GM19099 (cell line): ENCODE data around the gene NFIB.

ENCODE experiments used
- POLR2A ChIP-seq: IDR thresholded peaks from 3 replicates; pipeline ENCODE4 v1.6.1; 2011; ENCODE audit warnings: low read depth; ENCODE audit not compliant: insufficient read length; ENCODE audit errors: extremely low read depth

NFIB gene

DNA sequence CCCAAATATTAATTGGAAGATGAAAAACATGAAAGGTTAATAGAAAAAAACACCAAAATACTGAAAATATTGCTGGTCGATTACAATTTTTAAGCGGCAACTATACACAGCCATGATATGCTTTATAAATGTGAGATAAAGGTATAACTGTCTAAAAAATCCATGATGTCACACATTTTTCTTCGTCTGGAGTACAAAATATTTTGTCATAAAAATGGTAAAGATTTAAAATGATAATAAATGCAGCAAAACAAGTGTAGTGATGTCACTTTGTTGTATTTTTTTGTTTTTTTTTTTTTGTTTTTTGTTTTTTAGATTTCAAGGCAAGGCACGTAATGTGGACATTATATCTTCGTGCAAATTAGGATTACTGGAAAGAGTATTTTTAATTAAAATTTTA, 227.4 kb downstream of the NFIB start:
- no peak for TF ChIP-seq POLR2A

DNA sequence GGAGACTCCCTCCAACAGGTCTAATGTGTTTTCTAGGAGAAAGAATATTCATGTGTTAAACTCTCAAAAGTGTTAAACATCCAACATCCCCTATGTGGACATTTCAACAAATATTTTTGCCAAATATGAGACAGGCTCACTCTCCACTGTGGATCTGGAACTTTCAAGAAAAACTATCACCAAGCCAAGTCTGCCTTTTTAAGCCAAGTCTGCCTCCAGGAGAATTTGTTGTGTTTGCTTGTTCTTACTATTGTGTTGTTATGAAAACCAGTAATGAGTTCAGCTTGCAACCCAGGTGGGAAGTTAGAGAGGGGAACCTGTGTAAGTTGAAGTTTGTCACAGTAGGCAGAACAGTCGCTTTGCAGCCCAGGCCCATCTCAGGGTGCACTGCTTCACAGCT, 228.1 kb downstream of the NFIB start:
- no peak for TF ChIP-seq POLR2A

DNA sequence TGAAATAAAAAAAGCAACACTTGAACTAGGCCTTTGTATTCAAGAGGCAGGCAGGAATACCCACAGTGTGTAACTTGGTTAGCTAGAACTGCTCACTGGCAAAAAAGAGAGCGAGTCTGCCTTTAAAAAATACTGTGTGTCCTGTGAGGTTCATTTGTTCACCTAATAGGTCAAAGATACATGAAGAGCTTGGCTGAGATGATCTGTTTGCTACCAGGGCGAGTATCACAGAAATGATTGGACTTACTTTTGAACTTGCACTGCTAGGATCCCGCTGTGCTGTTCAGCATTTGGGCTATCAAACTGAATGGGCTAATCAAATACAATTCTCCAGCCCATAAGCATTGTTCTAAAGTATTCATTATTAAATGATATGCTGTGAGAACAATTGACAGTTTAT, 229.1 kb downstream of the NFIB start:
- TF ChIP-seq POLR2A: no peak

DNA sequence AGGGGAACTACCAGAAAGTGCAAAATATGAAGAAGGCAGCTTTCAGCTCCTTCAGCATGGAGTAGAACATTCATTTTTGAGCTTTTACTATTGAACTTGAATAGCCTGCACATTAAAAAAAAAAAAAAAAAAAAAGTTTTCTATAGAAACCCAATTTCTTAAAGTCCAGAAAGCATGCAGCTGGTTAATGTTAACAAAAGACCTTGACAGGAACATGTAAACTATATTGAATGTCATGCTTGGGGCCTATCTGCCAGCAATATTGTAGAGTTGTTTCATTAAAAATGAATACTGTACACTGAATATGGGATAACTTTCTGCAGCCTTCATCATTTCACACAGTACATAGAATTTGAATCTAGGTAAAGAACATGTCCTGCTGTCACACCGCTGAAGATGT, 230.6 kb downstream of the NFIB start:
- no peak for TF ChIP-seq POLR2A

DNA sequence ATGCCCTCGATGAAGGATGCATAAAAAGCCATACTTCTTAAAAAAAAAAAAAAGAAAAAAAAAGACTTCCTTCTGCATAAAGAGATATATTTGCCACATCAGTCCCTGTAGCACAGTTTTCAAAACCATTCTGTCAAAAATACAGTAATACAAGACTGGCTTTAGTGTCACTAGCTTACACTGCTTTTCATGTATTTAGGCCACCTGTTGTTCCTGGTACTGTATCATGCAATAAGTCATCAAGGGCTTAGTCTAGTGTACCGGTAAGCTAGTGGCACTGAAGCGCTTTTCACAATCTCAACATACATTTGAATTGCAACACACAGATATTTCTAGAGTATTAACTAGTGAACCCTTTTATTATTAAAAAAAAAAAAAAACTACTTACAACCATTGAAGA, 231.2 kb downstream of the NFIB start:
- TF ChIP-seq POLR2A: no peak

DNA sequence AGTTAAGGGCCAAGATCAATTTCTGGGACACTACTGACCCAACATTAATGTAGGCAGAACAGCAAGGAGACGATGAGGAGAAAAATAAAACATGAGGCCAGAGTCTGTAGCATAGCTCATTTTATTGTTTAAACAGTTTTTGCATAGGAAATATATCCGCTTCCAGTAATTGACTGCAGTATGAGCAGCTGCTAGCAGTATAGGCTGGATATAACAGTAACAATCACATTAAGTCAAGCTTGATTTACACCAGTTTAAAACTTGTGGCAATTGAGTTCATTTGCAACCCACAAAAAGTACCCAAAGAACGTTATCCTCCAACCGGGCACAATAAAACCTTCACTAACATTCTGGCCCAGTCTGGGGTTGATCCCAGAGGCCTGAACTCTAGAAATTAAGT, 232.2 kb downstream of the NFIB start:
- TF ChIP-seq POLR2A: no peak

DNA sequence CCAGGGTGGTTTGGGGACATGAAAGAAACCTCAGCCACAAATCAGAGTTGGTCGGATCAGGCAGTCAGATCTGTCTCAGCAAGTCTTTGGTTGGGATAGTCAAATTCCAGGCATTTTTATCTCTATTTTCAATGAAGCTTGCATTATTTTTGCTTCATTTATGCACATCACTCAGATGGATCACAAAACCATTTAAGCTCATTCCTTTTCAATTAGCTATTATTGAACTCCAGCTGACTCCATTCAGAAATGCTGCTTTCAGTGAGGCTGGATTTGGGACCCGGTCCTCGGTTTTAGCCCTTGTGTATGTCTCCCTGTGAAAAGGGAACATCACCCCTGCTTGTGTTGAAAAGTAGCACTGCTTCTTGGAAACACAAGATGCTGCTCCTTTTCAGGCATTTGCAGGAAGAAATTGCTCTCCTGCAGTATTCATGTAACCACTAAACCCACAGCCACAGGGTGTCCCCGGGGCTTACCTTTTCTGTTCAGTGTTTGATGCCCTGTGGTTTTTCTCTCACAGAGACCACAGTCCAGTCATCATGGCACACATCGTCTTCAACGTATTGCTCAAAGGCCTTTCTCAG, 232.9 kb downstream of the NFIB start:
- no peak for TF ChIP-seq POLR2A

DNA sequence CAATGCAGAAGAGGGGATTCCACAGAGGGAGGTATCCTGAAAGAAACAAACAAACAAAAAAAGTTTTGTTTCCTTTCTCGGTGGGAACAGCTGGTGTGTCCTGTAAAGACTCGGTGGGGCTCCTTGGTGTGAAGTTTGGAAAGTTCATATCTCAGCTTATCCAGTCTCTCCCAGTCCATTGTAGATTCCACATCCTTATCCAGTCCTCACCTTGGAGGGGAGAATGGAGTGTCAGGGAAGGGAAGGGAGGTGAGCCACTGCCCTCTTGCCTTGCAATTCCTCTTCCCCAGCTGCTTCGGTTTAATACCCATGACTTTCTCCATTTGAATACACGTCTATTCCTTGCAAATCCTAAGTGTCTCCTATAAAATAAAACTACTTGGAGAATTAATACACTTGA, 234.5 kb downstream of the NFIB start:
- no peak for TF ChIP-seq POLR2A

DNA sequence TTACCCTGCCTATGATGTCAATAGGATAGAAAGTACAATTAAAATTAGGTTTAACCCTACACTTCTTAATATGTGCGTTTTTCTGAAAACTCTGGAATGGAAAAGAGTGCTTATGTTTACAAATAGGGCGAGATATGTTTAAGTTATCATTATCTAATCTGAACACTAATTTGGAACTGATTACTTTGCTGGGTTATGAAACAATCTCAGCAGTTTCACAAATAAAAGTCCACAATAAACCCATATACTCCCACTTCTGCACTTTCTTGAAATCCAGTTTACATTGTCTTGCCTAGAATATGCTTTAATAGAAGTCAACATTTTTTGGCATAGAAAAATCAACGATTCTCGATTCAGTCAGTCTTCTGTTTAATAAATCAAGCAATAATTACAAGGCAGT, 236.3 kb downstream of the NFIB start:
- TF ChIP-seq POLR2A: no peak

DNA sequence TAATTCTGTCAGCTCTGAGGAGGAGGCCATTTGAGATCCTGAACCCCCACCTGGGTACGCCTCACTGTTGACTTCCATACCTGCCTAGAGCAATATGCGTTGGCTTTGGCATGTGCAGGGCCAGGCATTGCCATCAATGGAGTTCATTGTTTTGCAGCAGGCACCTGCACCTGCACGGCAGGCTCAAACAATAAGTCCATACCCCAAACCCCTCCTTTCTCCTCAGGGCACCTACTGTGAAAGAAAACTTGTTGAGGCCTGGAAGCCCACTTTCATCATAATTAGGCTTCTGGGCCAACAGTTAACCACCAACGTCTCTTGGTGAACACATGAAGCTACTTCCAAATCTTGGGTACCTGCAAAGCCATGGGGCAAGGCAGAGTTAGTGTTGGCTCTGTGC, 238.7 kb downstream of the NFIB start:
- no peak for TF ChIP-seq POLR2A

DNA sequence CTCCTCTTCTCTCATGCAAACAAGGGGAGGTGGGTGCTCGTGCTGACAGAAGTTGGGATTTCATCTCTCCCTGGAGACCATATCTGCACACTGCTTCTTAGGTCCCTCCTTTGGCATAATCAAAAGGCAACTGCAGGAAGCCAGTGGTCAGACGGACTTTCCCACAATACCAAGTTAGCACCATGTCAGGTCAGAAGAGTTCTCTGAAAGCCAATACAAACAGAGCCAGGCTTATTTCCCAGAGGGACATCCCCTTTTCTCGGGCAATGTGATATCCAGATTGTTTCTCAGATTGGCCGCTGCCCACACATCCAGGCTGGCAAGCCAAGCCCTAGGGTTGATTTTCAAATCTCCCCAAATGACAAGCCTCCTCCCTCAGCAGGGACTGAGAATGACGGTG, 241.1 kb downstream of the NFIB start:
- TF ChIP-seq POLR2A: no peak

DNA sequence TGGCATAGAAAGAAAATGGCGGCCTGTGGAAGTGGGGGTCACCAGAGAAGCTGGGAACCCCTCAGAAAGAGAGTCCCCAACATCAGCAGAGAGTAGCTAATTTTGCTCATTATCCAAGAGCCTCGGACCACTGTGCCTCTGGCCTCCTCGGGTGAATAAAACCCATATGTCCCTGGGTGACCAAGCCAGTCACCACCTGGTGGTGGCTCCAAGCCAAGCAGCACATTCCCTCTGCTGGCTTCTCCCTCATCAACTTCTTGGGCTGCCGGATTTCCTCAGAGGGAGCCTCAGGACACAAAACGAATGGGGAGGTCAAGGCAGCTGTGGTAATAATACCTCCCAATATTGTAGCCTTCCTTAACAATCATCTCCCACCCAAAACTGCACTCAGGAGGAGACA, 242.5 kb downstream of the NFIB start:
- no peak for TF ChIP-seq POLR2A

DNA sequence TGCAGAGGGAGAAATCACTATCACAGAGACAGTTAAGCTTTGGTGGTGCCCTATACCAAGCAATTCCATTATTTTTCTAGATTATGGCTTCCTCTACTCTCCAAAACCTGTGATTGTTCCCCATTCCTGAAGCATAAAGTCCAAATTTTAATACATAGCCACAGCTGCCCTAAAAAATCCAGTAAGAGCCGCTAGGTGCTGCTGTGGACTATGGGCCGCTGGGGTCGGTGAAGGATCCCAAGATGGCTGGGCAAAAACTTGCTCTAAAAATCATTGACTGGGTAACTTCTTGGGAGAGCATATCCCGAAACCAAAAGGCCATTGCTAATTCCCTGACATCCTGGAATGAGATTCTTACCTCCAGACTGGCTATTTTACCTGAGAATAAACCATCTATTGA, 245.3 kb downstream of the NFIB start:
- TF ChIP-seq POLR2A: no peak

DNA sequence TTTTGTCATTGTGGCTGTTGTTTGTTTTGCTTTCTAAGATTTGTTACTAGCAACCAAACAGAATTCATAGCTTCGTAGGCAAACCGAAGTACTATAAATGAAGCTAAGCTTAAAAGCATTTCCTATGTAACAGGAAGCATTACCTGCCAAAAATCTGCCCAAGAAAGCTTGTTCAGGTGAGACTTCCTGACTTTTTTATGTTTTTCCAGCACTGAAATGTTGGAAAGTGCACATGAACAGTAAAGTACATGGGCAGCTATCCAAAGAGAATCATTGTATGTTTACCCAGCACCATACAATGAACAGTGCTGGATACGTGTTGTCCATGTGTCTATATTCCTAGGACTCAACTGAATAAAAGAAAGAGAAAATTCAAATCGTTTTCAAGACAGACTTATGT, 247.1 kb downstream of the NFIB start:
- no peak for TF ChIP-seq POLR2A

DNA sequence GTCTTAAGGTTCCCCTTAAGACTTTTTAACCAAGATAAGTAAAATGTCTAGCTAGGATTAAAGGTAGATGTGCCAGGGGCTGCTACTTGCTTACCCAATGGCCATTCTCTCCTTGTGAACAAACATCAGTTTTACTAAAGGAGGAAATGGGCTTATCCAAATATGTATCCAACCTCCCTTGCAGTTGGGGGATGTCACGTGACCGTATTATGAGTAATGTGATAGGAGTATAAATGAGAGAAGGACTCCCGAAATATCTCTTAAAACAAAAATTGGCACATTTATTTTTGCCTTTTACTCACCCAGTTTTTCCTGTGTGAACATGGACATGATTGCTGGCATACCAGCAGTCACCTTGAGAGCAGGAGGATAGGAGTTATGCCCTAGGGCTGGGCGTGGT, 247.9 kb downstream of the NFIB start:
- TF ChIP-seq POLR2A: no peak

DNA sequence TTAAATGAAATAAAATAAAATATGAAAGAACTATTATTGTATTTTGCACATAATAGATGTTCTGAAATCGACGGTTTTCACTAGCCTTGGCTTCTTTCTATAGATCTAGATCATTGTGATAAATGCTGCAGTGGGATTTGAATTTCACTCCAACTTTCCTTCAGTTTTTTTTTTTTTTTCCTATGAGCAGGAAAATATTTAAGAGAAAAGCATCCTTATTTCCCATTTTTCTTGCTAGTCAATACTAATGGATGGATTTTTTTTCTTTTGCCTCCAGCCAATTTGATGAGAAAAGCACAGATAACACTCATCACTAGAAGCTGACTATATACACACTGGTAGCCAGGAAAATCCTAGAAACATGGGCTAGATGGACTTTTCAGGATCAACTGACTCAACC, 249.0 kb downstream of the NFIB start:
- no peak for TF ChIP-seq POLR2A

DNA sequence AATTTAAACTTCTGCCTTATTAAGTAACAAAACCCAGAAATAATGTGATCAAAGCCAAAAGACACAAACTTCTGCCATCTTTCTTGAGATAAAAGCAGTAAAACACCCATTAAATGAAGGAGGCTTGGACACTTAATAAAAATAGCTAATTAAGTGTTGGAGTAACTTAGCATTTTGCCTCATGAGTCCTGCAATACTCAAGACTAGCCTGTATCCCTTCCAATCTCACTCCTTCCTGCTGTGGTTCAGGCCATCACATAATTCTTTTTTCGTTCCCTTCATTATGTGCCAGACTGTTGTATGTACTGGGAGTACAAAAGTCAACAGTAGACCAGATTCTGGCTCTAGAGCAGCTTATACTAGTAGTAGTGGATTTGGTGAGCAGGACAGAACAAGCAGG, 250.2 kb downstream of the NFIB start:
- TF ChIP-seq POLR2A: no peak

DNA sequence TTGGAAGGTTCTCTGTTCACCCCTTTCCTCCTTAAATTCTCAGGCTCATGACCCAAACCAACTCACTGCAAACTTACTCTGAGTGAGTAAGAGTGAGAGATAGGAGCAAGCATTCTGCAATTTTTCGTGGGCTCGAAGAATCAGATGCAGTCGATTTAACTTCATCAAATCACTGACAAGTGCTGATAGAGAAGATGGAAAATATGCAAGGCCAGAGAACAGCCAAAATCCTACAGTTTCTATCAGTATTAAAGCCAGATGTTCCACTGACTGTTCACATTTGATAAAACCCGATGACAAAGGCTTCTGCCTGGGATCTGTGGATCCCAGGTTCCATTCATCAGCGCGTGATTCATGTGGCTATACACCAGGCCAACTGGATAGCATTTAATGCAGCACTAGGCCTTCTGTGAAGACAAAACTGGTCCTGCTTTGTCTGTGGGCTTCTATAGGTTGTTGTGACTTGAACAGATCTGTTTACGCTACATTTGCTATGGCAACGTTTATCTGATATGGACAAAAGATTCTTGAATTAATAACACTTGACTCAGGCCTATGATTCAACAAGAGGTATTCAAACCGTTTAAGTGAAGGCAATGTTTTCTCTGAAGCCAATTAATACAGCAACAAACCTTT, 251.2 kb downstream of the NFIB start:
- TF ChIP-seq POLR2A: no peak

DNA sequence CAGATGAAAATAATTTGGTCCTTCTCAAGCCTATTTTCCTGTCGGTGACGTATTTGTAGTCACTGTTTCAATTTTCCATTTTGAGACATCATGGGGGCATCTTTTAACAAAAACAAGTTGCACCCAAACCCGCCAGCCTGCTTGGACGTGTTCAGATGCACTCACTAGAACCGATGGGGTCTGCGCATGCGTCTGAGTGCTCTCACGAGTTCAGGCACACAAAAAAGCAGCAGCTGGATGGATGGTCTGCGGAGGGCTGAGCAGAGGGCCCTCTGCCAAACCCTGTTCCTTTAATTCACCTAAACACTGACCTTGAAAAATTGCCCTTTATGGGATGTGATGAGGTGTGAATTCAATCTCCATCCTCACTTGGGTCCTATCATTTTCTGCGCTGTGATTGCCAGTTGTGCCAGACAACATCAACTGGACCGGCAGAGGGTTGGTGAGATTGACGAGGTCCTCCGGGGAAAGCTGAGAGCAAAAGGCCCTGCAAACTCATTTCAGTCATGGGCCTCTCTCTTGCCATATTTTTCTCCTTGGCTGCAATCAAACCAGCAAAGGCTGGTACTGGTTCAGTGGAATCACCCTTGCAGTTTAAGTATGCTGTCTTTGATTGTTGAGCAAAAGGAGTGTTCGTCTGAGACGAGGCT, 251.9 kb downstream of the NFIB start:
- TF ChIP-seq POLR2A: no peak
